ENCODE results near the gene NFIB. TPM values are rescaled to one million over a fixed set of nuclear protein-coding genes. Genes with fewer than 3 reads are reported as not detected.
A peak's percentile ranks its signal among the peaks of the same experiment; 100 is the strongest.

NFIB gene
- total RNA-seq, 4 donors from 2014 or later = 61.0 to 68.3 (median 65.4) TPM

DNA sequence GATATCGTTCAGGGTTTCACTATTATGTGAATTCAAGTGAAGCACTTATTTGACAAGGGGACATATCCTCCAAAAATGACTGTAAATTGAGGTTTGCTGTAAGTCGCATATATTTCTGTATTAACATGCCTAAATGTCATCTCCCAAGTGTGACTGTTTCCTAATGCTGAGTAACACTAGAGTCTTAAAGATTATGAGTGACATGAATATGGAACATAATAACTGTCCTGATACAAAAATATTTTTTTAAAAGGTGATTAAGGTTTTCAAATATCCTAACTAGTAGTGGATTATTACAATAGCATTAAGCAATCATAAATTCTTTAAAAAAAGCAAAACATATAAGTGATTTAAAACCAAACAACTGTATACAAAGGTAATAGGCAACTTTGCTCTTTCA is 3.6 kb downstream of the NFIB start:
- Histone ChIP-seq H3K4me3 (peak overlapping the region in 1 of 2 donors; percentile 95), H3K27me3 (no peaks in the 10 kb centered on the region), H3K9me3 (no peaks in the 10 kb centered on the region), H3K4me1 (peaks cover 0 to 61% (median 0%) of the 10 kb centered on the region in 3 donors), H3K27ac (no peak overlapping the region), H3K36me3 (peaks cover 5 to 10% of the 10 kb centered on the region in 2 donors)
- TF ChIP-seq POLR2A (IDR thresholded peaks at IDR 0.05) (no peak), EP300 (IDR thresholded peaks at IDR 0.05) (no peak), POLR2AphosphoS5 (IDR thresholded peaks at IDR 0.05) (no peak)
- TF ChIP-seq, protein P1, sequence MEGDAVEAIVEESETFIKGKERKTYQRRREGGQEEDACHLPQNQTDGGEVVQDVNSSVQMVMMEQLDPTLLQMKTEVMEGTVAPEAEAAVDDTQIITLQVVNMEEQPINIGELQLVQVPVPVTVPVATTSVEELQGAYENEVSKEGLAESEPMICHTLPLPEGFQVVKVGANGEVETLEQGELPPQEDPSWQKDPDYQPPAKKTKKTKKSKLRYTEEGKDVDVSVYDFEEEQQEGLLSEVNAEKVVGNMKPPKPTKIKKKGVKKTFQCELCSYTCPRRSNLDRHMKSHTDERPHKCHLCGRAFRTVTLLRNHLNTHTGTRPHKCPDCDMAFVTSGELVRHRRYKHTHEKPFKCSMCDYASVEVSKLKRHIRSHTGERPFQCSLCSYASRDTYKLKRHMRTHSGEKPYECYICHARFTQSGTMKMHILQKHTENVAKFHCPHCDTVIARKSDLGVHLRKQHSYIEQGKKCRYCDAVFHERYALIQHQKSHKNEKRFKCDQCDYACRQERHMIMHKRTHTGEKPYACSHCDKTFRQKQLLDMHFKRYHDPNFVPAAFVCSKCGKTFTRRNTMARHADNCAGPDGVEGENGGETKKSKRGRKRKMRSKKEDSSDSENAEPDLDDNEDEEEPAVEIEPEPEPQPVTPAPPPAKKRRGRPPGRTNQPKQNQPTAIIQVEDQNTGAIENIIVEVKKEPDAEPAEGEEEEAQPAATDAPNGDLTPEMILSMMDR (IDR thresholded peaks at IDR 0.05) = no peak
- 44 to 46% methylated on average over 2 of the region's 2 CpGs for WGBS, 2 donors (ENCODE audit: low coverage in 1 of 2)
- ATAC-seq = no peak

DNA sequence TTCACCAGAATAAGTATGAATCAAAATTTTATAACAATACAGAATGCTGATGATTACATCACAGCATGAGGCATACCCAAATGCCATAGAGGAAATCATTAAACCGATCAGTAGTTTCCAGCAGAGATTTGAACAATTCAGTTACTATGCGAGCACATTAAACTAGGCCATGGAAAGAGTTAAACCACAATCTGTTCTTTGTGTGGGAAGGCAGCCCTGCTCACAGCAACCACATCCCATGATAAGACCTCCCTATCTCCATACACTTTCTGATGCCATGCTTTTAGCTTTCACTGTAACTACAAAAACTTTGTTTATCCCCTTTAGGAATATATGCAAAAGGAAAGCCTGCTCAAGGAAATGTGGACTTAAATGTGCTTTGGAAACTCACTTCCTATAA is 4.5 kb downstream of the NFIB start:
- peak overlapping the region in 3 of 4 donors; percentile 3 to 32 (median 31) for H3K27ac ChIP-seq

DNA sequence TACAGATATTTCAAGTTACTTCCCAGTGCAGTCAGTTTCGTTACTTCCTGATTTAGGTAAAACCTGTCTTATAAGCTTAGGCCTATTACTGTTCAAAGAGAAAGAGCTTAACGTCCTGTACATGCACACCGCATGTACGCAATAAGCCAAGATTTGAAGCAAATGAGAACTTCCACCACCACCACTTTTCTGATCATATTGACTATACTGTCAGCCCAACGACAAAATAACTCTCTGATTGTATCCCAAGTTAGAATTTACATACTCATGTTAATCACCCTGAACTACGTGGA is 5.1 kb downstream of the NFIB start:
- H3K9me3 ChIP-seq = no peaks in the 10 kb centered on the region
- H3K4me1 ChIP-seq = peaks cover 0 to 73% (median 0%) of the 10 kb centered on the region in 3 donors
- WGBS, 2 donors (ENCODE audit: low coverage in 1 of 2) = 36 to 50% methylated on average over 4 to 6 of the region's 6 CpGs
- H3K4me3 ChIP-seq = peak overlapping the region in 1 of 2 donors; percentile 95
- H3K27ac ChIP-seq = peak overlapping the region in 1 of 4 donors; percentile 3
- TF ChIP-seq EP300 (IDR thresholded peaks at IDR 0.05) (no peak), POLR2AphosphoS5 (IDR thresholded peaks at IDR 0.05) (no peak), POLR2A (IDR thresholded peaks at IDR 0.05) (no peak)
- H3K27me3 ChIP-seq = no peaks in the 10 kb centered on the region
- H3K36me3 ChIP-seq = peaks cover 5 to 10% of the 10 kb centered on the region in 2 donors
- ATAC-seq = no peak

More for the DNA sequence above, 4.5 kb downstream of the NFIB start:
- no peak for ATAC-seq
- TF ChIP-seq POLR2A (IDR thresholded peaks at IDR 0.05) (no peak), POLR2AphosphoS5 (IDR thresholded peaks at IDR 0.05) (no peak), EP300 (IDR thresholded peaks at IDR 0.05) (no peak)
- TF ChIP-seq, protein P1 (IDR thresholded peaks at IDR 0.05) = no peak
- WGBS, 2 donors (ENCODE audit: low coverage in 1 of 2) = 29 to 51% methylated on average over 2 of the region's 2 CpGs
- Histone ChIP-seq H3K36me3 (peaks cover 5 to 10% of the 10 kb centered on the region in 2 donors), H3K4me3 (peak overlapping the region in 1 of 2 donors; percentile 95), H3K9me3 (no peaks in the 10 kb centered on the region), H3K27me3 (no peaks in the 10 kb centered on the region), H3K4me1 (peaks cover 0 to 70% (median 0%) of the 10 kb centered on the region in 3 donors)

DNA sequence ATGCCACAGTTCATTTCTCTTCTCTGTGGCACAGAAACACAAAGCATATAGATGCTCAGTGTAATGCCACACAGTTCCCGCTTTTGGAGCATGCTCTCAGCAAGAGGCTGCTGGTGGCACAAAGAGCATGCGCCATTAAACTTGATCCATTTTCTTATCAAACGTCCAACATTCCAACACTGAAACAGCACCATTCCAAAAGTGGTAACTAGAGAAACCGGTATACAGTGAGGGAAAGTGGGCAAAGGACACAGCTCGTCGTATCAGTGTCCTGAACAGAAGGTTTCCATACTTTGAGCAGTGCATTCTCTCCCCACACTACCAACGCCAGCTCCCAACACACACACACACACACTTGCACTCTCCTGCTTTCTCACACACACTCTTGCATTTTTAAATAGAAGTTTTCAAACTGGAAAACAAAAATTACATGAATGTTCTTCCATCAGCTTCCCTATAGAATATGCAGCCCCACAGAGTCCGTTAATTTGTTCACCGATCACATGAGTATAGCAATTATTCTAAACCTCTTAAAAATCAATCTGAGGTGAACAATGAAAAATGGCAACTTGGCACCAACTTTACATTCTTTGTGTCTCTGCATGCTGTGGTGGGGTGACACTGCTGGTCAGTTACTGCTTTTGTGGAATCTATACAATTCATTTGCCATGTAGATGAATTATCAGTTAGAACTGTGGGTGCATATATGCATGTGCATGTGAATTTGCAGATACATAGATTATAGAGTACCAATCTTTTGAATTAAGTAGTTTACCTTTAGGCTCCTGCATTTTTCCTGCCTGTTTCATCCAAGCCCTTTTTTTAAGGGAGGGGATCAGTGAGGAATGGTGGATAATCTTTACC is 5.7 kb downstream of the NFIB start:
- no peak for TF ChIP-seq POLR2A (IDR thresholded peaks at IDR 0.05)
- TF ChIP-seq POLR2AphosphoS5 (IDR thresholded peaks at IDR 0.05) = no peak
- TF ChIP-seq, protein P1 (IDR thresholded peaks at IDR 0.05) = no peak
- no peak for TF ChIP-seq EP300 (IDR thresholded peaks at IDR 0.05)
- Histone ChIP-seq H3K27ac (no peak overlapping the region), H3K36me3 (peaks cover 5 to 10% of the 10 kb centered on the region in 2 donors), H3K4me1 (peaks cover 0 to 78% (median 0%) of the 10 kb centered on the region in 3 donors), H3K27me3 (no peaks in the 10 kb centered on the region), H3K9me3 (no peaks in the 10 kb centered on the region), H3K4me3 (peak overlapping the region in 1 of 2 donors; percentile 9)
- no peak for ATAC-seq
- 47 to 54% methylated on average over 7 to 8 of the region's 9 CpGs for WGBS, 2 donors (ENCODE audit: low coverage in 1 of 2)

DNA sequence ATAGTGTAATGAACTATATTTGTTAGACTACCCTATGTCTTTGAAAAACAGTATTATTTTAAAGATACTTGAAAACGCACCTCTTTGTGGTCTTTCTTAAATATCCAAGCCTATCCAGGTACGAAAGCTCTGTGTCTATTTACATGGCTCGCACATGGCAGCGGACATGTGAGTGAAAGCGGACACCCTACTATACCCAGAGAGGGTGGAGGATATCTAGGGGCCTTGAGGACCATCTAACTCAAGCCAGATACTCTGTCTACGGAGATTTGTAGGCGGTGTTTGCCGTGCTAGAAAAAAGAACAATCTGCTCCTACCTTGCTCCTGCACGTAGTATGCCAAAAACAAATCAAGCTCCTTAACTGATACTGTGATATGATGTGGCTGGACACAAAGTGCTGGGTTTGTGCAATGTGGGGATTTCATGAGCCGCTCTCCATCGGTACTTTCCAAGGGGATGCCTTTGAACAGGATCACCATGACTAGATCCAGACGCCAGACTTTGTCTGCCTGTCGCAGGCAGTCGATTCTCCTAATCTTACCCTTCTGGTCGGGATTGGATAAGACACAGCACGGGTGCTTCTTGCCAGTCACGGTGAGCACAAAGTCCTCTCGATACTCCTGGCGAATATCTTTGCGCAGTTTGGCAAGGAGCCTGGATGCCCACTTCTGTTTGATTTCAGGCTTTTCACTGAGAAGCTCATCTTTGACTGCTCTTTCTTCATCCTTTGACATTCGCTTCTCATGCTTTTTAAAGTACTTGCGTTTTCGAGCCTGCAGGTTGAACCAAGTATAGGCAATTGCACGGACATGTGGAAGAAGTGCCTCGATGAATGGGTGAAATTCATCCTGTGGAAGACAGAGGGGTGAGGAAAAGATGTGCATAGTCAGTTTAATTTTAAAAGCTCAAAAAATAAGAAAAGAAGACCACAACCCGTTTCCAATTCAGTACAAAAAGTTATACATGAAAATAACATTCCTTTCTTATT is 7.0 kb downstream of the NFIB start:
- H3K36me3 ChIP-seq = peaks cover 5 to 10% of the 10 kb centered on the region in 2 donors
- no peak for ATAC-seq
- WGBS, 2 donors (ENCODE audit: low coverage in 1 of 2) = 84 to 85% methylated on average over 23 to 26 of the region's 26 CpGs

More for the DNA sequence above, 7.0 kb downstream of the NFIB start:
- H3K27ac ChIP-seq = no peak overlapping the region
- H3K4me1 ChIP-seq = peaks cover 0 to 90% (median 3%) of the 10 kb centered on the region in 3 donors
- no peak overlapping the region for H3K4me3 ChIP-seq
- TF ChIP-seq POLR2A (IDR thresholded peaks at IDR 0.05) = no peak
- TF ChIP-seq POLR2AphosphoS5 (IDR thresholded peaks at IDR 0.05) = no peak
- TF ChIP-seq, protein P1 (IDR thresholded peaks at IDR 0.05) = no peak
- TF ChIP-seq EP300 (IDR thresholded peaks at IDR 0.05) = no peak
- no peaks in the 10 kb centered on the region for H3K27me3 ChIP-seq
- H3K9me3 ChIP-seq = no peaks in the 10 kb centered on the region

All from gastroesophageal sphincter (tissue), 4 donors.